ENCODE measurements around the gene F8A2. TPM values are rescaled to one million over a fixed set of nuclear protein-coding genes. Genes with fewer than 3 reads are reported as not detected.
"Not testable (repeated sequence)": the region's sequence is repeated elsewhere in the genome, so short reads cannot be mapped to it uniquely, and the experiment has no call there.

F8A2 gene
- total RNA-seq = not detected

DNA sequence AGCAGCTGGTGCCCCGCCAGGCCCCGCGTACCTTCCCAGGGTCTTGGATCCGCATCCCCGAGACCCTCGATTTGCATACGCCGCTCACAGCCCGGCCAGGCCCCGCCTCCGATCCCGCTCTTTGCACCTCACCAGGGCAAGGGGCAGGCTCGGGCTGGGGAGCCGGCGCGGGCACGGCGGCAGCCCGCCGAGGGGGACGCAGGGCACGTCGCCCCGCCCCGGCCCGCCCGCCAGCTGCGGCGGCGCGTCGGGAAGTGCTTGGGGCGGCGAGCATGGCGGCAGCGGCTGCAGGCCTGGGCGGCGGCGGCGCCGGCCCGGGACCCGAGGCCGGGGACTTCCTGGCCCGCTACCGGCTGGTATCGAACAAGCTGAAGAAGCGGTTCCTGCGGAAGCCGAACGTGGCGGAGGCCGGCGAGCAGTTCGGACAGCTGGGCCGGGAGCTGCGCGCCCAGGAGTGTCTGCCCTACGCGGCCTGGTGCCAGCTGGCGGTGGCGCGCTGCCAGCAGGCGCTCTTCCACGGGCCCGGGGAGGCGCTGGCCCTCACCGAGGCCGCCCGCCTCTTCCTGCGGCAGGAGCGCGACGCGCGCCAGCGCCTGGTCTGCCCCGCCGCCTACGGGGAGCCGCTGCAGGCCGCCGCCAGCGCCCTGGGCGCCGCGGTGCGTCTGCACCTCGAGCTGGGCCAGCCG is at the start of gene F8A2:
F8A2 (plus strand) TSS at position 253 of the 686 bp plus-strand sequence; CDS start at position 273, 20 bp downstream.
- CTCF ChIA-PET; POLR2A ChIA-PET; H3K9me3 Mint-ChIP-seq (ENCODE audit: insufficient read depth); H3K4me1 Mint-ChIP-seq (ENCODE audit: low read depth); H3K27ac Mint-ChIP-seq; H3K36me3 Mint-ChIP-seq (ENCODE audit: low read depth); H3K4me3 Mint-ChIP-seq; H3K27me3 Mint-ChIP-seq (ENCODE audit: low read depth); DNase-seq: not testable (repeated sequence)
- ATAC-seq = peak; percentile 75

DNA sequence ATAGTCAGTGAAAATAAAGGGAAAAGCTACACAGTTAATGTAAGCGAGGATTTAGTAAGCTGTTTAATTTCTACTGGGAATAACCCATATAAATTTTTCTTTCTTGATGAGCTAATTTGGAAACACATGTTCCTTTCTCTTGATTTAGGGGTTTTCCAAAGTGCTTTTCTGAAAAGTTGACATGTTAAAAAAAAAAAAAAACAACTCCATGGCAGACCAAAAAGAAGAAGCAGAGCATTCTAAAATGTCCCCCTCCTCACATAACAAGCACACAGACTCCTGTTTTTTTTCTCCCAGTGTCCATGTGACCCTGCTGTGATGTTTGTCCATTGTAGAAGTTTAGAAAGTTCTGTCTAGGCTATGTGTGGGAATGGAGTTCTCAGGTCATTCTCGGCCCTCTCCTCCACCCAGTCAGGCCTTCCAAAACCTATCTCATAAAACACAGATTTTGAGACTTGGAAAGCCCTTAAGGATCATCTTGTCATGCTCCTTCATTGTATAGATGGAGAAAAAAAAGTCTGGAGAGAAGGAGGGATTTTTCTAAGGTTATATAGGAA is 48.3 kb upstream of the F8A2 start:
- ATAC-seq (no peak), DNase-seq (no peak)
- CTCF ChIA-PET = no interaction called here
- POLR2A ChIA-PET = no interaction called here
- Mint-ChIP-seq H3K4me1 (ENCODE audit: low read depth) (no peaks in the 10 kb centered on the region), H3K27me3 (ENCODE audit: low read depth) (peaks cover 3% of the 10 kb centered on the region), H3K4me3 (no peak overlapping the region), H3K27ac (no peak overlapping the region), H3K36me3 (ENCODE audit: low read depth) (no peaks in the 10 kb centered on the region), H3K9me3 (ENCODE audit: insufficient read depth) (no peaks in the 10 kb centered on the region)

DNA sequence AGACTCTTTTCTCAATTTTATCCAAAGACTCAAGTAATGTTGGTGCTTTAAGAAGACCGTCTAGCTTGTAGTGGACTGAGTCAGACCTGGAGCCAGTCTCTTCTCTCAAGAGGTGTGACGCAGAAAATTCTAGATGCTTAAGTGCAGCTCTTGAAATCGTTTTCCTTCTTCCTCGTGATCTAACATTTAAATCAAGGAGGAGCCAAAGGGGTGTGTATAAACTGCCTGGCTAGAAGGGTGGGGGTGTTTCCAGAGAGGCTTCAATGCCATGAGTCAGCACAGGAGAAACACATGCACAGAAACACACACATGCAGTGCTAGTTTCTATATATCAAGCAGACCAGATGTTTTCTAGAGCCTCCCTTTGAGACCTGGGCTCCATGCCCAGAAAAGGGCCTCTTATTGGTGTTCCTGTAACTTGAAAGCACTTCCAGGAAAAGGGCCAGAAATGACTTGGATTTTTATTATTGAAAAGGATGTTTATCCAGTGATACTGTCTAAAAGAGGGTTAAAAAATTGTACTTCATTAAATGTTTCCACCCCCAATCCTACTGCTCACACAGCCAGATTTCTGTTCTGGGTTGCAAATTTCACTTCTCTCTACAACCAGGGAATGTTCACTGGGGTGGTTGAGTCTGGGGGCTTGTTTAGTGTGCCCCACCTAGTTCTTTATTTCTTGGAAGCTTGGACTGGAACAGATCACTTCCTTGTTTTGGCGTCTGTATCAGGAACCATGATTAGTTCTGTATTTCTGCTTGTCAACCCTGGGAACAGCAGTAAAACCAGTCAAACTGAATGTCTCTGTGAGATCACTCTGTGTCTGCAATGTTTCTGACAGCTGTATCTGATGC is 47.2 kb upstream of the F8A2 start, which contains the start of gene CLIC2:
CLIC2 (minus strand) TSS at position 129 of the 851 bp plus-strand sequence. CDS start 187 bp downstream, outside the sequence.
- DNase-seq = no peak
- ChIA-PET CTCF (no interaction called here), POLR2A (no interaction called here)
- no peak within 1 kb of the TSS for H3K4me3 Mint-ChIP-seq
- no peak within 1 kb of the TSS for H3K27ac Mint-ChIP-seq
- no peaks in the 10 kb centered on the region for H3K9me3 Mint-ChIP-seq (ENCODE audit: insufficient read depth)
- peaks cover 3% of the 10 kb centered on the region for H3K27me3 Mint-ChIP-seq (ENCODE audit: low read depth)
- H3K36me3 Mint-ChIP-seq (ENCODE audit: low read depth) = no peaks in the 10 kb centered on the region
- no peak for ATAC-seq
- no peaks in the 10 kb centered on the region for H3K4me1 Mint-ChIP-seq (ENCODE audit: low read depth)

DNA sequence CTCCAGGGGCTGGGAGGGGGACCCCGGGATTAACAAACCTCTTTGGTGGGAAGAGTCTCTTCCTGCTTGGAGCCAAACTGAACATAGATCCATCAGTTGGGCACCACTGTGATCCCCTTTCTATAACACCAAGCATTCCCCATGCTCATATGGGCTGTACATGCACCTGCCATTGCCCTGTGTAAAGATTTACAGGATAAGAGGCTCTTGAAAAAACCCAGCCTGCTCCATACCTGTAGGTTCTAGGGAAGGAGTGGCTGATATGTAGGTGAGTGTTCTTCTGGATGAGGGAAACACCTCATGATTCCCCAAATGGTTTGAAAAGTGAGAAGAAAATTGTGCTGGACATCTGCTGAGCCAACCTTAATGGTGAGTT is 46.6 kb upstream of the F8A2 start:
- CTCF ChIA-PET; H3K36me3 Mint-ChIP-seq (ENCODE audit: low read depth); H3K4me3 Mint-ChIP-seq; POLR2A ChIA-PET; ATAC-seq; H3K27ac Mint-ChIP-seq; DNase-seq; H3K4me1 Mint-ChIP-seq (ENCODE audit: low read depth); H3K27me3 Mint-ChIP-seq (ENCODE audit: low read depth); H3K9me3 Mint-ChIP-seq (ENCODE audit: insufficient read depth): not testable (repeated sequence)

DNA sequence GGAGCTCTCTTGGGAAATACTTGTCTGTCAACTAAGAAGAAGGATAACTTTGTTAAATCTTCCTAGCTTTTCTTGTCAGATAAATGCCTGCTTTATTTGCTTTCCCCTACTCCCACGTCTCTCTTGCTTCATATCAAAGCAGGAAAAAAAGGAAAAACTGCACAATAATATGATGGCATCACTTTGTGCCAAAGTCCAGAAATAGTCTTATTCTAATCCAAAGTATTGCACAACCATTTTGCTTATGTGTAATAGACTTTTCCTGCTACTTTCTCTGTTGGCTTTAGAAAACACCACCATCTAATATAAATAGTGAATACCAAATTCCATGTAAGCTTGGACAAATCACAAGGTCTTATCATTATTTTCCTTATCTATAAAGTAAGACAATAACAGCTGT is 36.2 kb upstream of the F8A2 start:
- H3K36me3 Mint-ChIP-seq (ENCODE audit: low read depth); POLR2A ChIA-PET; H3K4me1 Mint-ChIP-seq (ENCODE audit: low read depth); H3K27me3 Mint-ChIP-seq (ENCODE audit: low read depth); H3K27ac Mint-ChIP-seq; ATAC-seq; DNase-seq; CTCF ChIA-PET; H3K4me3 Mint-ChIP-seq; H3K9me3 Mint-ChIP-seq (ENCODE audit: insufficient read depth): not testable (repeated sequence)

DNA sequence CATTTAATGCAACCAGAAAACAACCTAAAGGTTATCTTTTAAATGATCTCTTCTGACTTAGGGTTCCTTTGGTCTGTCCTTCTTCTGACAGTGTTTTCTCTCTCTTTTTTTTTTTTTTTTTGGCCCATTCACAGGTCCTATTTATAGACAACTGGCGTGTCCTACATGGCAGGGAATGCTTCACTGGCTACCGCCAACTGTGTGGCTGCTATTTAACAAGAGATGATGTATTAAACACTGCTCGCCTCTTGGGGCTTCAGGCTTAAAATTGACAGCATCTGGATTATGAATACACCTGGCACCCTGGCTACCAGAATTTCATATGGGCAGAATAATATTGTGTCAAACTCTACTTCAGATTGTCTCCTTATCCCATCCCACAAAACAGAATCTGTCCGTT is 32.4 kb upstream of the F8A2 start:
- ATAC-seq; H3K9me3 Mint-ChIP-seq (ENCODE audit: insufficient read depth); H3K4me1 Mint-ChIP-seq (ENCODE audit: low read depth); POLR2A ChIA-PET; DNase-seq; CTCF ChIA-PET; H3K4me3 Mint-ChIP-seq; H3K27ac Mint-ChIP-seq; H3K36me3 Mint-ChIP-seq (ENCODE audit: low read depth); H3K27me3 Mint-ChIP-seq (ENCODE audit: low read depth): not testable (repeated sequence)

DNA sequence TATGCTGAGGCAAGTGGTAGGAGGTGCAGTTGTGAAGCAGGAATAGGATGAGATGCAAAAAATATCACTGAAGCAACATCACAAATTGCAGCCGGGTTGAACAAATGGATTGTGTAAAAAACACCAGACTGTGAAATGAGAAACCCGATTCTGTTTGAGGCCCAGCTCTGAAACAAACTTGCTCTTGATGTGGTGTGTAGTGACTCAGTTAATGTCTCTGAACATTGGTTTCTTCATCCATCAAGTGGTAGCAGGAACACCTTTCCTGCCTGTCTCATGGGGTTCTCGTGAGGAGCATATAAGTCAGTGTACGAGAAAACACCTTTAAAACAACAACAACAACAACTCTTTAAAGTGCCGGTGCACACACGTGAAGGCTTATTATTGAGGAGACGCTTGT is 18.2 kb upstream of the F8A2 start:
- H3K27ac Mint-ChIP-seq; POLR2A ChIA-PET; CTCF ChIA-PET; H3K4me3 Mint-ChIP-seq; H3K36me3 Mint-ChIP-seq (ENCODE audit: low read depth); H3K9me3 Mint-ChIP-seq (ENCODE audit: insufficient read depth); DNase-seq; H3K4me1 Mint-ChIP-seq (ENCODE audit: low read depth); H3K27me3 Mint-ChIP-seq (ENCODE audit: low read depth); ATAC-seq: not testable (repeated sequence)

DNA sequence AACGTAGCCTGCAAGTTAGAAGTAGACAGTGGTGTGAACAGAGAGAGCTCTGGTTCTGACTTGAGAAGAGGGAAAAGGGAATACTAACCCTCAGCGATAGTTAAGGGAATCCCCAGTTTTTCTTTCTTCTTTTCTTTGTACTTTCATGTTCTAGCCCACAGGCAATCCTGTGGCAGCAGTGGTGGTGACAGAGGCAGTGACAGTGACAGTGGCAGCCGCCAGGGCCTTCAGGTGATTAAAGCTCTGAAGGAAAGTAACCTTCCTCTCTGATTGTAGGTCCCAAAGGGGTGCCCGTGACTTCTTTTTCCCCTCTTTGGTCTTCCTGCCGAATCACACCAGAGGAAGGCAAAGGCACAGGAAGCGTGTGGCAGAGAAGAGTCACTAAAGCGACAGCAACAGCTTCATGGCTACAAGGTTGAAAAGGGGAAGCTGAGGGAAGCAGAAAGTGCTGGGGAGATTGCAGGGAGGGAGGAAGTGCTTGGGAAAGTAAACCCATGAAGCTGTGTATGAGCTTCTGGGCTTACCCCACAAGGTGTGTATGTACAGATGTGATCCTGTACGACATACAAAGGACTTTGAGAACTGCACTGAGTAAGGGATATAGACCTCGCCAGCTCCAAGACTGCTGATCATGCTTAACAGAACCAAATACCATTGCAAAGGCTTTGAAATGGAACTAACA is 8.0 kb upstream of the F8A2 start:
- peak; percentile 84 for ATAC-seq
- H3K27me3 Mint-ChIP-seq (ENCODE audit: low read depth); CTCF ChIA-PET; DNase-seq; H3K4me1 Mint-ChIP-seq (ENCODE audit: low read depth); POLR2A ChIA-PET; H3K36me3 Mint-ChIP-seq (ENCODE audit: low read depth); H3K4me3 Mint-ChIP-seq; H3K27ac Mint-ChIP-seq; H3K9me3 Mint-ChIP-seq (ENCODE audit: insufficient read depth): not testable (repeated sequence)

DNA sequence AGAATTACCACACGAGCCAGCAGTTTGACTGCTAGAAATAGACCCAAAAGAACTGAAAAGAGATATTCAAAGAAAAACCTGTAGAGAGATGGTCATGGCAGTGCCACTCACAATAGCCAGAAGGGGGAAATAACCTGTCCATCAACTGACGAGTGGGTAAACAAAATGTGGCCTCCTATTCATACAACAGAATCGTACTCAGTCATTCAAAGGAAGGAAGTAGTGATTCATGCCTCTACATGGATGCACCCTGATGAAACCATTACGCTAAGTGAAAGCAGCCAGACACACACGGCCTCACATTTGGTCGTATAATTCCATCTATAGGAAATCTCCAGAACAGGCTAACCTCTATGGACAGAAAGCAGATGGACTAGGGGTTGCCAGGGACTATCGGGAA is 2.1 kb upstream of the F8A2 start:
- H3K4me3 Mint-ChIP-seq; CTCF ChIA-PET; ATAC-seq; H3K4me1 Mint-ChIP-seq (ENCODE audit: low read depth); H3K27me3 Mint-ChIP-seq (ENCODE audit: low read depth); H3K27ac Mint-ChIP-seq; H3K9me3 Mint-ChIP-seq (ENCODE audit: insufficient read depth); POLR2A ChIA-PET; H3K36me3 Mint-ChIP-seq (ENCODE audit: low read depth); DNase-seq: not testable (repeated sequence)

DNA sequence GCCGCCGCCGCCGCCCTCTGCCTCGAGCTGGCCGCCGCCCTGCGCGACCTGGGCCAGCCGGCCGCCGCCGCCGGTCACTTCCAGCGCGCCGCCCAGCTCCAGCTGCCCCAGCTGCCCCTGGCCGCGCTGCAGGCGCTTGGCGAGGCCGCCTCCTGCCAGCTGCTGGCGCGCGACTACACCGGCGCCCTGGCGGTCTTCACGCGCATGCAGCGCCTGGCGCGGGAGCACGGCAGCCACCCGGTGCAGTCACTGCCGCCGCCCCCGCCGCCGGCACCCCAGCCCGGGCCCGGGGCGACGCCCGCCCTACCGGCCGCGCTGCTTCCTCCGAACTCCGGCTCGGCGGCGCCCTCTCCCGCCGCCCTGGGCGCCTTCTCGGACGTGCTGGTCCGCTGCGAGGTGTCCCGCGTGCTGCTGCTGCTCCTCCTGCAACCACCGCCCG is 653 bp downstream of the F8A2 start:
- H3K4me3 Mint-ChIP-seq; H3K4me1 Mint-ChIP-seq (ENCODE audit: low read depth); H3K27ac Mint-ChIP-seq; CTCF ChIA-PET; H3K27me3 Mint-ChIP-seq (ENCODE audit: low read depth); DNase-seq; H3K36me3 Mint-ChIP-seq (ENCODE audit: low read depth); H3K9me3 Mint-ChIP-seq (ENCODE audit: insufficient read depth); POLR2A ChIA-PET: not testable (repeated sequence)
- ATAC-seq = peak; percentile 72

DNA sequence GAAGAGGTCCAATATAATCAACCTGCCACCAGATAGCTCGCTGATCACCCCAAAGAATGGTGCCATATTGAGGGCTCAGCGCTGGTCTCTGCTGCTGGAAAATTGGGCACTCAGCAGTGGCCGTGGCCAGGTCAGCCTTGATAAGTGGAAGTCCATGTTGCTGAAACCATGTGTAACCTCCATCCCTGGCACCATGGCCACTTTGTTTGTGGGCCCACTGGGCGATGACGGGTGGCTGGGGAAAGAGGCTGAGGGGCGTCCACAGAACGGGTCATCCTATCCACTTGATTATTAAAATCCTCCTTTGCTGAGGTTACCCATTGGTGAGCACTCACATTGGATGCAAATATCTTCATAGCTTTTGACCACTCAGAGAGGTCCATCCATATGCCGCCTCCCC is 7.7 kb downstream of the F8A2 start:
- ChIA-PET CTCF (no interaction called here), POLR2A (no interaction called here)
- no peak for ATAC-seq
- Mint-ChIP-seq H3K9me3 (ENCODE audit: insufficient read depth) (no peaks in the 10 kb centered on the region), H3K4me1 (ENCODE audit: low read depth) (peaks cover 15% of the 10 kb centered on the region), H3K4me3 (no peak overlapping the region), H3K27me3 (ENCODE audit: low read depth) (no peaks in the 10 kb centered on the region), H3K36me3 (ENCODE audit: low read depth) (peaks cover 22% of the 10 kb centered on the region), H3K27ac (no peak overlapping the region)
- no peak for DNase-seq

DNA sequence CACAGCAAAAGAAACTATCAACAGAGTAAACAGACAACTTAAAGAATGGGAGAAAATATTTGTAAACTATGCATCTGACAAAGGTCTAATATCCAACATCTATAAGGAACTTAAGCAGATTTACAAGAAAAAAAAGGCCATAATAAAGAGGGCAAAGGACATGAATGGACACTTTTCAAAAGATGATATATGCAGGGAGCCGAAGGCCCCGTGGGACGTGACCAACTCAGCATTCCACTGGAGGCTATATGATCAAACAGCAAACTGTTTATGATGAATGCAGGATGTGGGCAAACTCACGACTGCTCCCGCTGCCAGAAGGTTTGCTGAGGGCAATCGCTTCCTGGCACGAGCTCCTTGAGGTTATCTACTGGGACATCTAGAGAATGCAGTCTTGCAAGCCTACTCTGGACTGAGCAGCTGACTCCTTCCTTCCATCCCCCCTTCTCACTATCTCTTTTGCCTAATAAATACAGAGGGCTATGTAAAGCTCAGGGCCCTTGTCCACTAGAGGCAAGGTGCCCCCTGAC is 12.9 kb downstream of the F8A2 start:
- not testable (repeated sequence) for H3K36me3 Mint-ChIP-seq (ENCODE audit: low read depth); H3K27me3 Mint-ChIP-seq (ENCODE audit: low read depth)
- H3K27ac Mint-ChIP-seq = peak overlapping the region; percentile 1

More for the DNA sequence above, 12.9 kb downstream of the F8A2 start:
- POLR2A ChIA-PET; H3K9me3 Mint-ChIP-seq (ENCODE audit: insufficient read depth); ATAC-seq; H3K4me3 Mint-ChIP-seq; CTCF ChIA-PET: not testable (repeated sequence)
- H3K4me1 Mint-ChIP-seq (ENCODE audit: low read depth) = peaks cover 16% of the 10 kb centered on the region
- DNase-seq = peak; percentile 23

Measured in activated CD8-positive, alpha-beta T cell treated with anti-CD3 and anti-CD28 coated beads, Interleukin-2, amount 10 ng/mL, durations not matched to agents 7 days and 5 days (primary cell).